Measurements from ENCODE around the gene GAS7.

GAS7 gene

GRCh38 chr17:10170233-10170632 is 28.2 kb downstream of the GAS7 start:
- DNase-seq, result no peak

DNA sequence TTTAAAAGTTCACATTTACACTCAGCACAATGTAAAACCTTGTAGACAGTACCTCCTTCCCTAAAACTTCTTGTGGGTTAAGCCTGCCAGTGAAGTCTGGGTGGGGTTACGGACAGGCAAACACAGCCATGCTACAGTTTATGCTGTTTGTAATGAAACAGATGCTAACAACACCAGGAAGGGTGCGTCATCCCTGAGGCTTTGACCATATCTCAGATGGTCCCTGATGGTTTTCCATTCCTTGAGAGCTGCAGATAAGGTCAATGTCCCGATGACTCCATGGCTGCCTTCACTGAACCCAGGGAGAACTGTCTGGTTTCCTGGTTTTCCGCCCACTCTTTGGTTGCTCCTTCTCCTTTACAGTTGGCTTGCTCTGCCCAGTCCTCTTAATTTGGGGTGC is 29.1 kb downstream of the GAS7 start:
- DNase-seq, result no peak

GRCh38 chr17:10166176-10166935 is 32.0 kb downstream of the GAS7 start:
- DNase-seq, result no peak

GRCh38 chr17:10162096-10162495 is 36.3 kb downstream of the GAS7 start:
- no peak for DNase-seq

GRCh38 chr17:10161386-10161785 is 37.0 kb downstream of the GAS7 start:
- DNase-seq, result no peak

GRCh38 chr17:10156948-10157607 is 41.3 kb downstream of the GAS7 start:
- DNase-seq, result no peak

DNA sequence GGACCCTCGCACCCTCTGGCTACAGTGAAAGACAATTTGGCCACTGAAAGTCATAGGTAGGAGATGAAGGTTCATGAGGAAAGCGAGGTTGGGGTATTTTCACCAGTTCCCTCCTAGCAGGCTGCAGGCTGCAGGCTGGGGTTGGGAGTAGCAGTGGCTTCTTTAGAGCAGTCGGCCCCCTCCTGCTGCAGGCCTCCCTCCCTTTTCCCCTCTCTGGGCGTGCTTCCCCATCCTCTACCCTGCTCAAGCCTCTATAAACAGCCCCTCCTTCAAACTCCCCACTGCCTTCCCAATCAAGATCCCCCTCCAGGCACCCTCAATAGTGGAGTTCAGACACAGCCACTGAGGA is 41.8 kb downstream of the GAS7 start:
- DNase-seq, result no peak

- no peak for DNase-seq
These were observed 42.4 kb downstream of the GAS7 start for GRCh38 chr17:10156077-10156435.

- DNase-seq, result no peak
These were observed 42.9 kb downstream of the GAS7 start for GRCh38 chr17:10155371-10156076.

DNA sequence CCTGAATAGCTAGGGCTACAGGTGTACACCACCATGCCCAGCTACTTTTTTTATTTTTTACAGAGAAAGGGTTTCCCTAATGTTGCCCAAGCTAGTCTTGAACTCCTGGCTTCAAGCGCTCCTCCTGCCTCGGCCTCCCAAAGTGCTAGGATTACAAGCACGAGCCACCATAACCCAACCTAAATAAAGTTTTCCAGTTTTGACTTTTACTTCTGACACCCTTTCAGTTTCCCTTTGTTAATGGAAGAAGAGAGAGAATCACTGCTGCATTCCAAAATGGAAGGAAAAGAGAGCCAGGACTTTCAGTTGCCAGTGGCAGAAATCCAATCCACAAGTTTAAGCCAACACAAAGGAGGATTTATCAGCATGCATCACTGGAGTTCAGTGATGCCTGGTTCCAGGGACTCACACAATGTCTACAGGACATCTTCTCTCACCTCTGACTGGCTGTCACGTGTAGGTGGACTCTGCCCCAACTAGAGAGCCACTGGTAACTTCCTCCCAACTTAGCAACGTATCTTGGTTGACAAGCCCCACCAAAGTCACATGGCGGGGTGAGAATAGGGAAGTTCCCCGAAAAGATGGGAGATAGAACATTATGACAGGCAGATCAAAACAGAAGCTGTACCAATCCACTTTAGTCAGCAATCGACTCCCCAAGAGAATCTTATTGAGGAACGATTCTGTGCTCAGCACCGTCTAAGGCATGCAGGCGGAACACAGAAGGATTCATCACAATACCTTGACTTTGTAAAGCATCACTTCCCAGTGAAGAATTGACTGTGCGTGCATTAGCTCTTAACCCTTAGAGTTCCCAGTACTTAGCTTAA is 46.5 kb downstream of the GAS7 start:
- no peak for DNase-seq

DNA sequence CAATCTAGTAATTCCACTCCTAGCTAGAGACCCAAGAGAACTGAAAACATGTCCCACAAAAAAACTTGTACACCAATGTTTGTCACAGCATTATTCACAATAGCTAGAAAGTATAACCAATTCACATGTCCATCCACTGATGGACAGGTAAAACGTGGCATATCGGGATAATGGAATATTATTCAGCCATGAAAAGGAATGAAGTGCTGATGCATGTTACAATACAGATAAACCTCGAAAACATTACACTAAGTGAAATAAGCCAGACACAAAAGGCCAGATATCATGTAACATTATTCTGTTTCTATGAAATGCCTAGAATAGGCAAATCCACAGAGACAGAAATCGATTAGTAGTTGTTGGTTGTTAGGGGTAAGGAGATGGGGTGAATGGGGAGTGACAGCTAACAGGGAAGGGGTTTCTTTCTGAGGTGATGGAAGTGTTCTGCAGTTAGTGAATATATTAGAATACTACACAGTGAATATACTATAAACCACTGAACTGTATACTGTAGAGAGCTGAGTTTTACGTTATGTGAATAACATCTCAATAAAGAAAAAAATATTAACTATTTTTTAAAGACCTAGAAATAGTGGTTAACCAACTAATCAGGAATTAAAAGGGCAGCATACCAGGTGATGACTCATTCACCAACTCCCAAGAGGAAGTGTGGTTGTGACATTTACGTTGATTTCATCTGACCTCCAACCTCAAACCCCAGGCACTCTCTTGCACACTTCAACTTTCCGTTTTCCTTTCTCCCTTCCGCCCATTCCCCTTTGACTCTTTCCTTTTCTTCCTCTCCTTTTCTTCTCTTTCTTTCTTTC is 48.6 kb downstream of the GAS7 start:
- DNase-seq, result no peak

- DNase-seq, result no peak
These were observed 50.5 kb downstream of the GAS7 start for GRCh38 chr17:10147761-10148415.

DNA sequence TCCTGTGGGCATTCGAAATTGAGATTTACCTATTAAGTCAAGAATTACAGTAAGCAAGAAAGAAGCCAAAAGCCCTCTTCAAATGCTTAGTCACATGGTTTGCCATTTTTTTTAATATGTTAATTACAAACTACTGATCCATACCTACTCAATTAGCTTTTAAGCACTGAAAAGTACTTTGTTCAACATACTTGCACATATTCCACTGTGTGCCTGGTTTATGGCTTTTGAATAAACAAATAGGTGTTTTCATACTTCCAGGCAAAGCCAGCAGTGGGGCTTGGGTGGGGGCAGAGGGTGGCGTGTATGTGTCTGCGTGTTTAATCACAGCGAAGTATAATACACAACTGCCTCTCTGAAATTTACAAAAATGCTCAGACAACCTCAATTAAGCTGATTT is 51.4 kb downstream of the GAS7 start:
- no peak for DNase-seq

DNA sequence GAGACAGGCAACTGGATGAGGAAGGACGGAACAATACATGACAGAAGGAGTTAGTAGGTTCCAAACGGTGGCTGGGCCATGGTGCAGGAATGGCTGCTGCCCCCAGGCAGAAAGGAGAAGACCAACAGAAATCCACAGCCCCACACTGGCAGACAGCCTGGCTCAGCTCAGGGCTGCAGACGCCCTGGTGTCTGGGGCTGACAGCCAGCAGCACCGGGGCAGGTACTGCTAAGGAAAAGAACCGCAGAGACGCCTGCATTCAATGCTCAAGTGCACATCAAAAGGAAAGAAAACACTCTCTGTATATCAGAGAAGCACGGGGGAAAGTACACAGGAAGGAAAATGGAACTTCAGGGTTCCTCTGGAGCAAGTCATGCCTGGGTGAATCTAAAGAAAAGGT is 53.4 kb downstream of the GAS7 start:
- no peak for DNase-seq

GRCh38 chr17:10144456-10144855 is 54.0 kb downstream of the GAS7 start:
- no peak for DNase-seq

- DNase-seq, result no peak
These were observed 57.0 kb downstream of the GAS7 start for GRCh38 chr17:10141436-10141835.

GRCh38 chr17:10139577-10139976 is 58.8 kb downstream of the GAS7 start:
- DNase-seq, result no peak

- no peak for DNase-seq
These were observed 62.0 kb downstream of the GAS7 start for GRCh38 chr17:10136258-10136981.

DNA sequence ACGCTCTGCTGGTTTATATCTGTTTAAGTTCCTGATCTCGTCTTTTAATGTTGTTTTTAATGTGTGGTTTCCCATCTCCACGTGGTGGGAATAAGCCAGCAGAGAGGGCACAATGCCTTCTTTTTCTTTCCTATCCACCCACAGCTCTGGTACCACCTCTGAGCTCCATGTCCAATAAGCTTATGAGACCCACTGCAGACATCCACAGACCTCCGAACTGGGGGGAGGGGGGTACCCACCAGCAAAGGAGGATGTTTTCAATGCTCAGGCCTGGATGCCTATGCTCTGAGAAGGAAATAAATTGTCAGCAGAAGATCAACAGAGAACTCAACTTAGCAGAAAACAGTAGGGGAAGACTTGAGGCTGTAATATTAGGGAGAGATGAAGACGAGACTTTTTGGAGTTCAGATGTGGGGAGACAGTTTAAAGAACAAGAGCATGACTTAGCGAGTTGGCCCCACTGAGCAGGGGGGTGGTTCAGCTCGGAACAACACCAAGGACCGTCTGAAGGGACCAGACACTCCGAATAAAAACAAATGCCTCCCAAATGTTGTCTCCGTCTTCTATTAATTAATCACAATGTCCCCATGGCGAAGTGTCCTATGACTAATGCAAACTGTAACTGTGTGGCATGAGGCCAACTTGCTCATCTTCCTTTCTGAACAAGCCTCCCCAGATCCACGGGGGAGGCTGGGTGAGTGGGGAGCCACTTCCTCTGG is 62.7 kb downstream of the GAS7 start:
- no peak for DNase-seq

- no peak for DNase-seq
These were observed 67.7 kb downstream of the GAS7 start for GRCh38 chr17:10130677-10131076.

DNA sequence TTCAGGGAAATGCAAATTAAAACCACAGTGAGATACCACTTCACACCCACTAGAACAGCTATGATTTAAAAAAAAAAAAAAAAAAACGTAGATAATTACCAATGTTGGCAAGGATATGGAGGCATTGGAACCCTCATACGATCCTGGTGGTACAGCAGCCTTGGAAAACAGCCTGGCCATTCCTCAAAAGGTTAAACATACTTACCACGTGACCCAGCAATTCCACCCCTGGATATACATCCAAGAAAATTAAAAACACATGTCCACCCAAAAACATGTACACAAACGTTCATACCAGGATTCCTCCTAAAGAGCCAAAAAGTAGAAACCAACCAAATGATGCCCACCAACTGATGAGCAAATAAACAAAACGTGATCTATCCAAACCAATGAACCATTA is 68.1 kb downstream of the GAS7 start:
- DNase-seq, result no peak

Measured in stimulated activated CD8-positive, alpha-beta memory T cell treated with anti-CD3 and anti-CD28 coated beads, Interleukin-4, amount 100 ng/mL, for 48 hours (primary cell).